A549 (cell line): ENCODE measurements around the gene PIP4K2A. TPM values are rescaled to one million over a fixed set of nuclear protein-coding genes. Genes with fewer than 3 reads are reported as not detected.

Experiments
- ATAC-seq, 2 experiments: fragments of 200-7000 bp in 1 of 2; fragments of >200 bp in 1 of 2; cut with Nextera tagmentation in 1 of 2; cut with Tn5 transposase in 1 of 2; 3 replicates each; pipeline versions ENCODE4 v1.8.0 to v1.9.1; 2018 to 2020; ENCODE audit warnings: mild to moderate bottlenecking in 1 of 2, moderate library complexity in 1 of 2
- CTCF ChIA-PET: fragments of 300-600 bp; sonication (Branson Sonifier 250); formaldehyde crosslinking; extraction: SDS; loops from one replicate; lab custom pipeline; 2021; ENCODE audit warnings: antibody characterized with exemption, inconsistent platforms; lab: Yijun Ruan, JAX
- POLR2A ChIA-PET: fragments of 350-600 bp; formaldehyde crosslinking; extraction: SDS; loops from one replicate; lab custom pipeline; 2021; ENCODE audit warnings: antibody characterized with exemption, inconsistent platforms; lab: Yijun Ruan, JAX
- DNase-seq, 2 experiments: peaks; one replicate each; pipeline versions ENCODE4 v3.0.0 to v3.0.0-alpha.2; 2011 to 2016; ENCODE audit warnings: low read depth in 1 of 2, low spot score in 1 of 2
- FAIRE-seq: peaks from 2 replicates; lab custom pipeline; 2011; peaks lifted over from hg19 to GRCh38; lab: Jason Lieb, UNC
- H3K27ac ChIP-seq, 2 experiments: fragments of >200 bp; sonication (Bioruptor Twin); formaldehyde crosslinking; 3 replicates each; pipeline ENCODE4 v1.5.1; 2016 to 2017
- H3K4me1 ChIP-seq: fragments of >200 bp; sonication (Bioruptor Twin); formaldehyde crosslinking; 3 replicates; pipeline ENCODE4 v1.6.1; 2016
- H3K4me2 ChIP-seq: fragments of >200 bp; sonication (Bioruptor Twin); formaldehyde crosslinking; 3 replicates; pipeline ENCODE4 v1.6.1; 2016
- H3K4me3 ChIP-seq: fragments of >200 bp; sonication (Bioruptor Twin); formaldehyde crosslinking; 3 replicates; pipeline ENCODE4 v1.5.1; 2016
- H3K9me3 ChIP-seq: fragments of >200 bp; sonication (Bioruptor Twin); formaldehyde crosslinking; 3 replicates; pipeline ENCODE4 v1.6.1; 2016
- BHLHE40 ChIP-seq: IDR thresholded peaks from 2 replicates; pipeline ENCODE4 v1.6.1; 2012; ENCODE audit warnings: low read depth, low read length, inconsistent platforms
- CBX8 ChIP-seq: fragments of 200-600 bp; sonication (generic); IDR thresholded peaks from 2 replicates; pipeline ENCODE4 v1.6.1; 2016
- CHD2 ChIP-seq: fragments of 150-350 bp; IDR thresholded peaks from 2 replicates; pipeline ENCODE4 v1.6.1; 2014; ENCODE audit warnings: low read length; ENCODE audit not compliant: partially characterized antibody
- CHD4 ChIP-seq: fragments of 200-600 bp; sonication (generic); IDR thresholded peaks from 2 replicates; pipeline ENCODE4 v1.6.1; 2016; ENCODE audit warnings: antibody characterized with exemption, mild to moderate bottlenecking, borderline replicate concordance
- CTCF ChIP-seq: fragments of >200 bp; sonication (Bioruptor Twin); formaldehyde crosslinking; IDR thresholded peaks from 3 replicates; pipeline ENCODE4 v1.5.1; 2016
- EHF ChIP-seq: fragments of 250-450 bp; sonication (Bioruptor Pico); IDR thresholded peaks from 2 replicates; pipeline ENCODE4 v1.5.0; 2020; ENCODE audit warnings: mild to moderate bottlenecking
- EHMT2 ChIP-seq: fragments of 200-600 bp; sonication (generic); IDR thresholded peaks from 2 replicates; pipeline ENCODE4 v1.6.1; 2016; ENCODE audit warnings: antibody characterized with exemption, low read depth, mild to moderate bottlenecking, moderate library complexity
- ELK1 ChIP-seq: fragments of 150-350 bp; IDR thresholded peaks from 2 replicates; pipeline ENCODE4 v1.6.1; 2014; ENCODE audit warnings: low read depth, mild to moderate bottlenecking, low read length
- EP300 ChIP-seq, 2 experiments: fragments of >200 bp; sonication (Bioruptor Twin); formaldehyde crosslinking; IDR thresholded peaks; 2 replicates in 1 of 2; 3 replicates in 1 of 2; pipeline ENCODE4 v1.6.1; 2016 to 2017
- HMGXB4 ChIP-seq: fragments of 250-450 bp; sonication (Bioruptor Pico); IDR thresholded peaks from 2 replicates; pipeline ENCODE4 v1.5.0; 2021; ENCODE audit warnings: mild to moderate bottlenecking, moderate library complexity, borderline replicate concordance
- JUN ChIP-seq, 2 experiments: fragments of >200 bp; sonication (Bioruptor Twin); formaldehyde crosslinking; IDR thresholded peaks; 2 replicates in 1 of 2; 3 replicates in 1 of 2; pipeline ENCODE4 v1.6.1; 2016 to 2017
- MAFK ChIP-seq: fragments of 450-650 bp; IDR thresholded peaks from 2 replicates; pipeline ENCODE4 v1.6.1; 2014; ENCODE audit not compliant: partially characterized antibody
- RAD21 ChIP-seq, 2 experiments: fragments of >200 bp in 1 of 2; sonication (Bioruptor Twin) in 1 of 2; formaldehyde crosslinking in 1 of 2; IDR thresholded peaks in 1 of 2; conservative IDR thresholded peaks in 1 of 2; 2 replicates in 1 of 2; 3 replicates in 1 of 2; pipeline ENCODE4 v1.6.1; 2012 to 2018; ENCODE audit warnings: inconsistent platforms in 1 of 2
- RCOR1 ChIP-seq: fragments of 150-350 bp; IDR thresholded peaks from 2 replicates; pipeline ENCODE4 v1.6.1; 2014; ENCODE audit warnings: antibody characterized with exemption, low read length, low read depth
- SMC3 ChIP-seq: fragments of >200 bp; sonication (Bioruptor Twin); formaldehyde crosslinking; IDR thresholded peaks from 3 replicates; pipeline ENCODE4 v1.6.1; 2018; ENCODE audit warnings: inconsistent platforms
- TFCP2L1 ChIP-seq: fragments of 250-450 bp; sonication (Bioruptor Pico); IDR thresholded peaks from 2 replicates; pipeline ENCODE4 v1.5.0; 2021; ENCODE audit warnings: mild to moderate bottlenecking
- USF2 ChIP-seq: fragments of 450-650 bp; IDR thresholded peaks from 2 replicates; pipeline ENCODE4 v1.6.1; 2014; ENCODE audit warnings: antibody characterized with exemption
- ZFP36 ChIP-seq: fragments of 450-650 bp; IDR thresholded peaks from 2 replicates; pipeline ENCODE4 v1.6.1; 2014; ENCODE audit warnings: borderline replicate concordance; ENCODE audit not compliant: partially characterized antibody
- ZNF302 ChIP-seq: fragments of 250-450 bp; sonication (Bioruptor Pico); IDR thresholded peaks from 2 replicates; pipeline ENCODE4 v1.9.0; 2021; ENCODE audit warnings: inconsistent platforms, mild to moderate bottlenecking, moderate library complexity
- WGBS: methylation state at CpG from one replicate; pipeline ENCODE4 v1.1.6; 2017; ENCODE audit errors: missing lambda C conversion rate; 5-methylcytosine and 5-hydroxymethylcytosine counted together
- polyA plus RNA-seq, 4 experiments: library from polyadenylated mRNA; depleted of rRNA in 3 of 4; stranded (reverse); fragments of >200 nt; fragmentation: RNase III in 1 of 4; extraction: RNeasy Plus Mini Kit Qiagen cat#74134 plus additional on column Dnase treatment in 1 of 4; gene quantifications; 2 replicates in 3 of 4; 3 replicates in 1 of 4; pipeline ENCODE4 v1.2.3, GENCODE V29; 2011 to 2017
- TF ChIP-seq, protein P1 (sequence below): IDR thresholded peaks from 2 replicates; pipeline ENCODE4 v1.6.1; 2012

PIP4K2A gene
- polyA plus RNA-seq, 2 of the 4 experiments (the other 2 are of a cell fraction) = 23.1 to 24.0 TPM

- H3K4me3 ChIP-seq = no peak overlapping the region
- FAIRE-seq = no peak
- POLR2A ChIA-PET = no interaction called here
These were observed 209.6 kb downstream of the PIP4K2A start for GRCh38 chr10:22504766-22505165.

More at GRCh38 chr10:22504766-22505165, 209.6 kb downstream of the PIP4K2A start:
- DNase-seq = no peak
- CTCF ChIA-PET = interaction anchor here (1.3 kb wide), 1 partner anchor 8 kb away, joined by 4 read pairs; no protein-coding TSS in a partner anchor
- no peaks in the 10 kb centered on the region for H3K4me1 ChIP-seq
- no peak for ATAC-seq
- H3K4me2 ChIP-seq = no peak overlapping the region
- WGBS = 51% methylated on average over 4 of the region's 4 CpGs
- H3K27ac ChIP-seq = no peak overlapping the region
- H3K9me3 ChIP-seq = 0 out of 3 replicates have a peak, but pooled peaks cover 8% of the 10 kb centered on the region
- TF ChIP-seq CHD2 (no peak), EP300 (IDR thresholded peaks at IDR 0.05) (no peak), CTCF (no peak), JUN (IDR thresholded peaks at IDR 0.05) (no peak), USF2 (no peak), RCOR1 (no peak), EHF (CRISPR knock-in tag) (no peak), CHD4 (no peak), ZNF302 (CRISPR knock-in tag) (no peak), MAFK (no peak), SMC3 (no peak), EHMT2 (no peak), ELK1 (no peak), ZFP36 (no peak), BHLHE40 (no peak), TFCP2L1 (CRISPR knock-in tag) (no peak), RAD21 (conservative IDR thresholded peaks at IDR 0.05 in 1 of 2, IDR thresholded peaks at IDR 0.05 in 1 of 2) (no peak), CBX8 (no peak), HMGXB4 (CRISPR knock-in tag) (no peak)
- TF ChIP-seq, protein P1, sequence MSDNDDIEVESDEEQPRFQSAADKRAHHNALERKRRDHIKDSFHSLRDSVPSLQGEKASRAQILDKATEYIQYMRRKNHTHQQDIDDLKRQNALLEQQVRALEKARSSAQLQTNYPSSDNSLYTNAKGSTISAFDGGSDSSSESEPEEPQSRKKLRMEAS = no peak
